OCI-LY3 (cell line): ENCODE results near the gene SMAP2.

ENCODE experiments used
- EZH2phosphoT487 ChIP-seq: fragments of 200-600 bp; shearing (Covaris generic); IDR thresholded peaks from 2 replicates; pipeline ENCODE4 v1.6.1; 2018; ENCODE audit warnings: antibody characterized with exemption, mixed run types, low read depth
- TF ChIP-seq, protein P1 (sequence below): fragments of 200-600, 300-600 bp; sonication (generic); IDR thresholded peaks from 2 replicates; pipeline ENCODE4 v1.5.1; 2014; ENCODE audit warnings: antibody characterized with exemption, low read length, low read depth

- TF ChIP-seq, protein P1, sequence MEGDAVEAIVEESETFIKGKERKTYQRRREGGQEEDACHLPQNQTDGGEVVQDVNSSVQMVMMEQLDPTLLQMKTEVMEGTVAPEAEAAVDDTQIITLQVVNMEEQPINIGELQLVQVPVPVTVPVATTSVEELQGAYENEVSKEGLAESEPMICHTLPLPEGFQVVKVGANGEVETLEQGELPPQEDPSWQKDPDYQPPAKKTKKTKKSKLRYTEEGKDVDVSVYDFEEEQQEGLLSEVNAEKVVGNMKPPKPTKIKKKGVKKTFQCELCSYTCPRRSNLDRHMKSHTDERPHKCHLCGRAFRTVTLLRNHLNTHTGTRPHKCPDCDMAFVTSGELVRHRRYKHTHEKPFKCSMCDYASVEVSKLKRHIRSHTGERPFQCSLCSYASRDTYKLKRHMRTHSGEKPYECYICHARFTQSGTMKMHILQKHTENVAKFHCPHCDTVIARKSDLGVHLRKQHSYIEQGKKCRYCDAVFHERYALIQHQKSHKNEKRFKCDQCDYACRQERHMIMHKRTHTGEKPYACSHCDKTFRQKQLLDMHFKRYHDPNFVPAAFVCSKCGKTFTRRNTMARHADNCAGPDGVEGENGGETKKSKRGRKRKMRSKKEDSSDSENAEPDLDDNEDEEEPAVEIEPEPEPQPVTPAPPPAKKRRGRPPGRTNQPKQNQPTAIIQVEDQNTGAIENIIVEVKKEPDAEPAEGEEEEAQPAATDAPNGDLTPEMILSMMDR: no peak
- no peak for TF ChIP-seq EZH2phosphoT487
These were observed 61.9 kb downstream of the SMAP2 start for GRCh38 chr1:40435471-40435870.
